CD4-positive, alpha-beta T cell (primary cell): ENCODE measurements around the gene MANSC1. TPM values are rescaled to one million over a fixed set of nuclear protein-coding genes. Genes with fewer than 3 reads are reported as not detected.

Source experiments
- ATAC-seq: fragments of 200-7000 bp; cut with Tn5 transposase; one replicate; pipeline ENCODE4 v1.10.0; 2022; ENCODE audit warnings: mild to moderate bottlenecking; ENCODE audit not compliant: poor library complexity
- CTCF ChIA-PET: fragments of 350-600 bp; sonication (Branson Sonifier 250); formaldehyde crosslinking; loops from one replicate; lab custom pipeline; 2021; ENCODE audit warnings: antibody characterized with exemption, inconsistent platforms; lab: Charles Lee
- POLR2A ChIA-PET: fragments of 350-600 bp; sonication (Branson Sonifier 250); formaldehyde crosslinking; loops from one replicate; lab custom pipeline; 2021; ENCODE audit warnings: antibody characterized with exemption, inconsistent platforms; lab: Charles Lee
- DNase-seq, 14 experiments: peaks; one replicate each; pipeline ENCODE4 v3.0.0-alpha.2; 2013 to 2020; ENCODE audit warnings: mixed read lengths in 2 of 14
- H3K27ac ChIP-seq, 2 donors: one replicate each; pipeline versions ENCODE4 v1.5.1 to v1.7.0; 2013; ENCODE audit warnings: low read length in 2 of 2, low read depth in 1 of 2, mild to moderate bottlenecking in 1 of 2
- H3K27me3 ChIP-seq, 2 experiments: 1 replicate in 1 of 2; 2 replicates in 1 of 2; pipeline versions ENCODE4 v1.6.1 to v1.7.0; 2013; ENCODE audit warnings: low read length in 2 of 2, control low read depth in 1 of 2, mild to moderate bottlenecking in 1 of 2, moderate library complexity in 1 of 2; ENCODE audit not compliant: insufficient read depth in 2 of 2, control insufficient read depth in 1 of 2
- H3K36me3 ChIP-seq: one replicate; pipeline ENCODE4 v1.6.1; 2013; ENCODE audit warnings: low read length, control low read depth; ENCODE audit not compliant: insufficient read depth
- H3K4me1 ChIP-seq: one replicate; pipeline ENCODE4 v1.6.1; 2013; ENCODE audit warnings: low read length, control low read depth; ENCODE audit not compliant: insufficient read depth
- H3K4me3 ChIP-seq: one replicate; pipeline ENCODE4 v1.5.1; 2013; ENCODE audit warnings: mild to moderate bottlenecking, low read length, moderate library complexity
- H3K9me3 ChIP-seq, 2 experiments: 1 replicate in 1 of 2; 2 replicates in 1 of 2; pipeline versions ENCODE4 v1.6.1 to v1.7.0; 2013; ENCODE audit warnings: low read length in 2 of 2, mild to moderate bottlenecking in 2 of 2, control low read depth in 1 of 2, moderate library complexity in 1 of 2; ENCODE audit not compliant: control insufficient read depth in 1 of 2, insufficient read depth in 1 of 2
- H3K27ac Mint-ChIP-seq: one replicate; pipeline ENCODE4 v1.8.0; 2020; ENCODE audit warnings: mixed read lengths
- H3K27me3 Mint-ChIP-seq: one replicate; pipeline ENCODE4 v1.8.0; 2021; ENCODE audit warnings: mixed read lengths
- H3K36me3 Mint-ChIP-seq: one replicate; pipeline ENCODE4 v1.8.0; 2021; ENCODE audit warnings: low read depth, mixed read lengths
- H3K4me1 Mint-ChIP-seq: one replicate; pipeline ENCODE4 v1.8.0; 2021; ENCODE audit warnings: low read depth, mixed read lengths
- H3K4me3 Mint-ChIP-seq: one replicate; pipeline ENCODE4 v1.8.0; 2020; ENCODE audit warnings: mild to moderate bottlenecking, mixed read lengths
- H3K9me3 Mint-ChIP-seq: one replicate; pipeline ENCODE4 v1.8.0; 2020; ENCODE audit warnings: mixed read lengths
- intact Hi-C, 2 experiments: fragments of 100-400 bp; cut with DNase I in 1 of 2; cut with micrococcal nuclease in 1 of 2; formaldehyde crosslinking; loops; one replicate each; pipeline versions ENCODE4 v1.15.1 to v1.9.0; 2023 to 2025; cut with DNase I, micrococcal nuclease
- total RNA-seq, 174 experiments: library from RNA in 2 of 174; stranded (reverse) in 2 of 174; gene quantifications; one replicate each; pipeline ENCODE4 v1.2.3 and lab custom pipeline; 2021 to 2026
- TF ChIP-seq, protein P1 (sequence below): fragments of 200-600 bp; IDR thresholded peaks from one replicate; pipeline ENCODE4 v1.8.0; 2022; ENCODE audit warnings: antibody characterized with exemption, mild to moderate bottlenecking

MANSC1 gene
- total RNA-seq, 2 experiments from 2014 or later, result 0.33 to 0.45 TPM

DNA sequence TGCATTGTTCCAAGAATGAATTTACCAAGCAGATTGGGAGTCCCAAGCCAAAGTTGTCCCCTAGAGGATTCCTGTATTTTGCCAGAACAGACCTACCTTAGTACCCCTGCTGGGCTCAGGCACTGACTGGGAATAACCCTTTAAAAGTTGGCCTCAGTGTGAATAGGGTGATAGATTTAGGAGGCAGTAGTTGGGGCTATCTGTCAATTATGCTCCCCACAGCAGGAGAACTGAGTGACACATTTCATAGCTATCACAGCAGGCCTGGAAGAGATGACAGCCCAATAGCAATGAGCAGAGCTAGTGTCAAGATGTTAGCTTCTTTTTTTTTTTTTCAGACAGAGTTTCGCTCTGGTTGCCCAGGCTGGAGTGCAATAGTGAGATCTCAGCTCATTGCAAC lies 68.9 kb downstream of the MANSC1 start:
- no peaks in the 10 kb centered on the region for H3K4me1 ChIP-seq
- H3K9me3 ChIP-seq, result peaks cover 0 to 9% of the 10 kb centered on the region in 2 experiments
- CTCF ChIA-PET, result no interaction called here
- H3K27ac ChIP-seq, result no peak overlapping the region
- no peak overlapping the region for H3K27ac Mint-ChIP-seq
- peaks cover 3 to 9% of the 10 kb centered on the region in 2 experiments for H3K27me3 ChIP-seq
- TF ChIP-seq, protein P1, sequence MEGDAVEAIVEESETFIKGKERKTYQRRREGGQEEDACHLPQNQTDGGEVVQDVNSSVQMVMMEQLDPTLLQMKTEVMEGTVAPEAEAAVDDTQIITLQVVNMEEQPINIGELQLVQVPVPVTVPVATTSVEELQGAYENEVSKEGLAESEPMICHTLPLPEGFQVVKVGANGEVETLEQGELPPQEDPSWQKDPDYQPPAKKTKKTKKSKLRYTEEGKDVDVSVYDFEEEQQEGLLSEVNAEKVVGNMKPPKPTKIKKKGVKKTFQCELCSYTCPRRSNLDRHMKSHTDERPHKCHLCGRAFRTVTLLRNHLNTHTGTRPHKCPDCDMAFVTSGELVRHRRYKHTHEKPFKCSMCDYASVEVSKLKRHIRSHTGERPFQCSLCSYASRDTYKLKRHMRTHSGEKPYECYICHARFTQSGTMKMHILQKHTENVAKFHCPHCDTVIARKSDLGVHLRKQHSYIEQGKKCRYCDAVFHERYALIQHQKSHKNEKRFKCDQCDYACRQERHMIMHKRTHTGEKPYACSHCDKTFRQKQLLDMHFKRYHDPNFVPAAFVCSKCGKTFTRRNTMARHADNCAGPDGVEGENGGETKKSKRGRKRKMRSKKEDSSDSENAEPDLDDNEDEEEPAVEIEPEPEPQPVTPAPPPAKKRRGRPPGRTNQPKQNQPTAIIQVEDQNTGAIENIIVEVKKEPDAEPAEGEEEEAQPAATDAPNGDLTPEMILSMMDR, result no peak
- H3K4me1 Mint-ChIP-seq, result no peaks in the 10 kb centered on the region
- H3K4me3 Mint-ChIP-seq, result no peak overlapping the region
- intact Hi-C loops, result no loop called here
- DNase-seq (no peak), ATAC-seq (no peak)
- POLR2A ChIA-PET, result no interaction called here
- H3K36me3 ChIP-seq, result no peaks in the 10 kb centered on the region
- peaks cover 2% of the 10 kb centered on the region for H3K9me3 Mint-ChIP-seq
- peaks cover 18% of the 10 kb centered on the region for H3K27me3 Mint-ChIP-seq
- no peak overlapping the region for H3K4me3 ChIP-seq
- H3K36me3 Mint-ChIP-seq, result no peaks in the 10 kb centered on the region

DNA sequence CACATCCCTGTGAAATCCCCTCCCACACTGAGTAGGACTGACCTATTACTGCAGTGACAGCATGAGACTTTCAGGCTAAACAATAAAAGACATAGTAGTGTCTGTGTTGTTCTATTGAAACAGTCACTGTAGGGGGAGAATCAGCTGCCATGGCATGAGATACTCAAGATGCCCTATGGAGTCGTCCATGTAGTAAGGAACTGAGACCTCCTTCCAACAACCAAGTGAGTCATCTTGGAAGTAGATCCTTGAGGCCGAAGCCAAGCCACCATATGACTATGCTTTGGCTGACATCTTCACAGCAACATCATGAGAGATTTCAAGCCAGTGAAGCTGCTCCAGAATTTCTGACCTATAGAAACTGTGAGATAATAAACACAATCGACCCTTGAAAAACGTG lies 71.1 kb downstream of the MANSC1 start:
- ChIA-PET CTCF (no interaction called here), POLR2A (no interaction called here)
- no peak overlapping the region for H3K27ac ChIP-seq
- intact Hi-C loops, result no loop called here
- H3K4me3 Mint-ChIP-seq, result no peak overlapping the region
- peaks cover 15% of the 10 kb centered on the region for H3K27me3 Mint-ChIP-seq
- DNase-seq (no peak), ATAC-seq (no peak)
- H3K4me3 ChIP-seq, result no peak overlapping the region
- H3K9me3 ChIP-seq, result peaks cover 0 to 9% of the 10 kb centered on the region in 2 experiments
- H3K4me1 Mint-ChIP-seq, result no peaks in the 10 kb centered on the region
- TF ChIP-seq, protein P1, result no peak
- H3K36me3 ChIP-seq, result no peaks in the 10 kb centered on the region
- peaks cover 4% of the 10 kb centered on the region for H3K9me3 Mint-ChIP-seq
- no peaks in the 10 kb centered on the region for H3K36me3 Mint-ChIP-seq
- H3K27ac Mint-ChIP-seq, result no peak overlapping the region
- no peaks in the 10 kb centered on the region for H3K4me1 ChIP-seq
- H3K27me3 ChIP-seq, result peaks cover 3 to 9% of the 10 kb centered on the region in 2 experiments

Other genes with a start within 250 kb of the MANSC1 start
- gene LRP6, start 83.2 kb downstream of the MANSC1 start, total RNA-seq, result 1 to 10 TPM; 5.2 to 6.8 TPM
- gene BORCS5, start 6.8 kb upstream of the MANSC1 start, total RNA-seq, result 10 to 100 TPM; 36.4 to 39.3 TPM
- gene DUSP16, start 212.6 kb upstream of the MANSC1 start, total RNA-seq, result 10 to 100 TPM; 33.3 to 35.6 TPM